ENCODE measurements around the gene CLDND1.
A peak's percentile ranks its signal among the peaks of the same experiment; 100 is the strongest.
"Not testable (repeated sequence)": the region's sequence is repeated elsewhere in the genome, so short reads cannot be mapped to it uniquely, and the experiment has no call there.

CLDND1 gene

DNA sequence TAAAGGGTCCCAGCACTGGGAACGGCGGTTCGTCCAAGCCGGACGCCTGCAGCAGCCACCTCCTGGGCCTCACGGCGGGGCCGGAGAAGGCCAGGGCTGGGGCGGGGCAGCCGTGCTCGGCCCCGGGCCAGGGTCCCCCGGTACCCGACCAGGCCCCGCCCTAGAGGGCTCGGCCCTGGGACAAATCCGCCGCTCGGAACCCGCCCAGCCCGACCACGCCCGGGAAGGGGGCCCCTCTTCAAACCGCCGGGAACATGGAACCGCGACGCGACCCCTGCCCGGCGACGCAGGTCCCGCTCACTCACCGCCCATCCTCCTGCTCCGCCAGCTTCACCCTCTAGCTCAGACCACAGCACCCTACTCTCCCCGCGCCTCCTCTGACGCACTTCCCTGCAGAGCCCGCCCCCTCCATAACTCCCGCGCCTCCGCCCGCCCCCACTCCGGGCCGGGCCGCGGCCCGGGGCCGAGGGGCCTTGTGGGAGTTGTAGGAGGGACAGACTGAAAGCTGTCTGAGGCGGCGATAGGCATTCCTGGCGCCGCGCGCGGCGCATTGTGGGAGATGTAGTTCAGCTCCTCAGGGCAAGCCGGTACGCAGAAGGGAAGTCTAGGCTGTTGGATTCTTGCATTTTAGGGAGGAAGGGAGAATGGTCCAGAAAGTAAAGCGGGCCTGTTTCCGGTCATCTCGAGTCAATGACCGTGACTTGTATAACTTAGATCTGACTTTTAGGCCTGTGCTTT is at the start of gene CLDND1:
TSS of gene CLDND1 (minus strand) at position 359 of the 738 bp plus-strand sequence. CDS start 1,478 bp downstream, outside the sequence.
- peak; percentile 89 to 94 for DNase-seq

DNA sequence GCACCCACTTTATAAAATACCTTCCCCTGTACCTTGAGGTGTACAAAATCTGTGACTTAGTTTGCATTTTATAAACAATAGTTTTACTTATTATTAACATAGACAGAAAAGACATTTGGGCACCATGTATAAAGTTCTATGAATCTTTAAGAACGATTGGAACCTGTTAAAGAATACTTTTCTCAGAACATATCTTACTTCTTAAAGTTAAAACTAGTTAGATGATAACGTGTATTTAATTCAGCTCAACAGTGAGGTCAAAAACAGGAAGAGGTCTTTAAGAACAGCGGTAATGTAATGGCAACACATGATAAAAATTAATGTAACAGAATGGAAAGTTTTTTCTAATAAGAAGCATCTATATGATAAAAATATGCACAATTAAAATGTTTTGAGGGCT is 45.7 kb upstream of the CLDND1 start:
- DNase-seq: no peak

GRCh38 chr3:98567666-98568270 is 45.1 kb upstream of the CLDND1 start:
- DNase-seq: no peak

GRCh38 chr3:98565843-98566242 is 43.1 kb upstream of the CLDND1 start:
- no peak for DNase-seq

DNA sequence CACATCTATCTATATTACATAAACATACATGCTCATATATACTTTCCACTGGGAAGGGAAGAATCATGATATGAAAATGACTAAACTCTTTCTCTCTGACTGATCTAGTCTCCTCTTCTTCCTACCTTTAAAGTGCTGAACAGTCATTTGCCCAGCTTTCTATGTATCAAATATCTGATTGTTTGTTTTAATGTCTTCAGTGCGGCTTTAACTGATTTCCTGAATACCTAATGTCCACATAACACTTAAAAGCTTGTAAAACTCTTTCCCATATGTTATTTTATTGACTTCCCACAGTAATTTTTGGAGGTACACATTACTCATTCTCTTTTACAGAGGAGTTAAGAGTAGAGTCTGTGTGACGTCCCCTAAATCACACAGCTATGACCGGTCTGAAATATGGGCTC is 42.5 kb upstream of the CLDND1 start:
- no peak for DNase-seq

DNA sequence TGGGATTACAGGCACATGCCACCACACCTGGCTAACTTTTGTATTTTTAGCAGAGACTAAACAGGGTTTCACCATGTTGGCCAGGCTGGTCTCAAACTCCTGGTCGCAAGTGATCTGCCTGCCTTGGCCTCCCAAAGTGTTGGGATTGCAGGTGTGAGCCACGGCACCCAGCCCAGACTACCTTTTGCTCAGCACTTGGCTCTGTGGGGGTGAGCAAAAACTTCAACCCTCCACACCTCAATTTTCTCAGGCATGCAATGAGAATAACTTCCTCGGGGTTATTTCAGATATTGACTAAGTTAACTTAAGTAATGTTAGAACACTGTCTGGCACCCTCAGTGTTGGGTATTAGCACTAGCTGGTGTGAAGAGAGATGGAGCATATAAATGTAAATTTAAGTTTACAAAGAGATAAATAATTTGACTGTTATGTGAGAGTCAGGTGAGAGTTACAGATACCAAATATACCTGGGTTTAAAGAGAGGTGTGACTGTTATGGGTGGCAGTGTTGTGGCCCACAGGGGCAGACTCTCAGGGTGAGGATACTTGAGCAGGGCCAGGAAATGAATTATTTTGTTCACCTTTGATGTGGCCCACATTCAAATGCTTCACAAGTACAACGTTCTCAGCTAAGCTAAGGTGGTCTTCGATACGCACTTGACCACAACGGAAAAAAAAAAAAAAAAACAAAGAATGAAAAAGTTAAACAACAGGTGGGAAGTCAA is 41.7 kb upstream of the CLDND1 start:
- no peak for DNase-seq

GRCh38 chr3:98563661-98564281 is 41.1 kb upstream of the CLDND1 start:
- DNase-seq: peak in 1 of 2 experiments; percentile 64

DNA sequence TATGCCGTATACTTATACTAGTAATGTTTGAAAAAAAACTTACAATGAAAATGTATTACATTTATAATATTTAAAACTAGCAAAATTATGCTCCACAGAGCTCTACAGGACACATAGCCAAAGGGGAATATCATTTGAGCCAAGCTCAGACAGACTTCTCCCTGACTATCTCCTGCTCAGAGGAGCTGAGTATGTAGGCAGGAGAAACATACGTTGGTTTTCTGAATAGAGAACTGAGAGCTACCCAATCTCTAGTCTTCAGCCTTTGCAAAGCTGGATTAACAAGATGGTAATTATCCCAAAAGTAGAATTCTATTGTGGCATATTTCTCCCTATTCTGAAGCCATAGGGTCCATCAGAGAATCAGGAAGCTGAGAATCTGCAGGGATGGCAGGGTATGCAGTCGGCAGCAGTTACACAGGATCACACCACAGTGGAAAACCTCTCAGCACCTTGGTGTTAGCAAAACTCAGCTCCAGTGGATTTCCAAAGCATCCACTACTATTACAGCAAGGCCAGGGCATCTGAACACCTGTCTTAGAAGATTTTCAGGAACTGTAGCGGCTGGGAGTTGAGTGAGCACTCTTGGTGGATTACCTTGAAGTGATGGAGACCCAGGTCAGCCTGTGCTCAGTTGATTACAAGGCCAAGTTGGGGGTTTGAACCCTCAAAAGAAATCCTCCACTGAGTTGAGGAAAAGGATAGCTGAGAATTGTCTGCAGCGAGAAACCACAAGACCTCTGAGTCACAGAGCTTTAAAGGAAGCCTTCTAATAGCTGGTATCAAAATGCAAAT is 39.2 kb upstream of the CLDND1 start:
- peak in 1 of 2 experiments; percentile 9 for DNase-seq

DNA sequence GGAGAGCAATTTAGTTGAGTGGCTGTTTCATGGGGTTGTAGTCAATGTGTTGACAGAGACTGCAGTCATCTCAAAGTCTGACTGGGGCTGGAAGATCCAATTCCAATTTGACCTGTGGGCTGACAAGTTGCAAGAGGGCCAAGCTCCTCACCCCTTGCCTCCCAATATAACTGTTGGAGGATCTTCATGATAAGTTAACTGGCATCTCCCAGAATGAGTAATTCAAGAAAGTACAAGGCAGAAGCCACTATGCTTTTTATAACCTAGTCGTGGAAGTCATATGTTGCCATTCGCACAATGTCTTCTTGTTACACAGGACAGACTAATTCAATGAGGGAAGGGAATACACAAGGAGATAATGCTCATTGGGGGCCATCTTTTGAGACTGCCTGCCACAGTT is 38.2 kb upstream of the CLDND1 start:
- DNase-seq: no peak

- not testable (repeated sequence) for DNase-seq
Observed at GRCh38 chr3:98559769-98560168, 37.1 kb upstream of the CLDND1 start.

DNA sequence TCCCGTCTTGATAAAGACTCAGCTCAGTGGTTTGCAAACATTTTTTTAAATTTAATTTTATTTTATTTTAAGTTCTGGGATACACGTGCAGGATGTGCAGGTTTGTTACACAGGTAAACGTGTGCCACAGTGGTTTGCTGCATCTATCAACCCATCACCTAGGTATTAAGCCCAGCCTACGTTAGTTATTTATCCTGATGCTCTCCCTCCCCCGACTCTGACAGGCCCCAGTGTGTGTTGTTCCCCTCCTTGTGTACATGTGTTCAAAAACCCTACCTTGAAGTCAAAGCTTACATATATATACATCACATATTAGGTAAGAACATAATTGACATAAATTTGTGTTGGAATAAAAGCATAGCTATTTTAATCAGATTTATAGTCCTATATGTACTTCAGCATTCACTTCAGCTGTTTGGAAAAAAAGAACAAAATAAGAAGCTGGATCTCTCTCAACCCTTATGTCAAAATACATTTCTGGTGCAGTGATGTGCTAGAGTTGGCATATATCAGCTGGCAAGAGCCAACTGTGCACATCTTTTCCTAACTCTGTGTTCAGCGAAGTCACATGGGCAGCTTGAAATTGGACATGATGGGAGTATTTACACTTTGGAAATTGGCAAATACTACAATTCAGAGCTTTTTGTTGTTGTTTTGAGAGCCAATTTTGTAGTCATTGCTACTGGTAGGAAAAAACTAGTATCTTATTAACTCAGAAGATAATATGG is 35.6 kb upstream of the CLDND1 start:
- no peak for DNase-seq

DNA sequence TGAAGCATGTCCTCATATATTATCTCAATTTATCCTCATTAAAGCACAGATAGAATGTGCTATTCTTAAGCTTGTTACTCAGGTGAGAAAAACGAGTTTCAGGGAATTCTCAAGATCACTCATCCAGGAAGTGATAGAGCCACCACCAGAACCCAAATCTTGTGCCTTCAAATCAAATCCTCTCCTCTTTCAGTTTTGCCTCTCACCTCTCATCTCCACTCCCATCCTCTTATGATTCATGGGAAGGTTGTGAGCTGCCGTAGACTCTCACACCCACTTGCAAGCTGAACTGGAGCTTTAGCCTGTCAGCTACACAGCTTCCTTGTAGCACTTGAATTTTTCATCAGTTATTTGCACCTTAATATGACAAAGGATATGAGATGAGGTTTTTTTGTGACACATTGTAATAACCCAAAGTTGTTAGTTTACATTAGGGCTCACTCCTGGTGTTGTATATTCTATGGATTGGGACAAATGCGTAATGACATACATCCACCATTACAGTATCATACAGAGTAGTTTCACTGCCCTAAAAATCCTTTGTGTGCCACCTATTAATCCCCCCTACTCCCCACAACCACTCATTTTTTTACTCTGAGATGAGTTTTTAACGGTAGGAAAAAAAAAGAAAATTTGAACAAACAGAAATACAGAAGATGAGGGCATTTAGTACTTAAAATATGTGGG is 34.8 kb upstream of the CLDND1 start:
- no peak for DNase-seq

DNA sequence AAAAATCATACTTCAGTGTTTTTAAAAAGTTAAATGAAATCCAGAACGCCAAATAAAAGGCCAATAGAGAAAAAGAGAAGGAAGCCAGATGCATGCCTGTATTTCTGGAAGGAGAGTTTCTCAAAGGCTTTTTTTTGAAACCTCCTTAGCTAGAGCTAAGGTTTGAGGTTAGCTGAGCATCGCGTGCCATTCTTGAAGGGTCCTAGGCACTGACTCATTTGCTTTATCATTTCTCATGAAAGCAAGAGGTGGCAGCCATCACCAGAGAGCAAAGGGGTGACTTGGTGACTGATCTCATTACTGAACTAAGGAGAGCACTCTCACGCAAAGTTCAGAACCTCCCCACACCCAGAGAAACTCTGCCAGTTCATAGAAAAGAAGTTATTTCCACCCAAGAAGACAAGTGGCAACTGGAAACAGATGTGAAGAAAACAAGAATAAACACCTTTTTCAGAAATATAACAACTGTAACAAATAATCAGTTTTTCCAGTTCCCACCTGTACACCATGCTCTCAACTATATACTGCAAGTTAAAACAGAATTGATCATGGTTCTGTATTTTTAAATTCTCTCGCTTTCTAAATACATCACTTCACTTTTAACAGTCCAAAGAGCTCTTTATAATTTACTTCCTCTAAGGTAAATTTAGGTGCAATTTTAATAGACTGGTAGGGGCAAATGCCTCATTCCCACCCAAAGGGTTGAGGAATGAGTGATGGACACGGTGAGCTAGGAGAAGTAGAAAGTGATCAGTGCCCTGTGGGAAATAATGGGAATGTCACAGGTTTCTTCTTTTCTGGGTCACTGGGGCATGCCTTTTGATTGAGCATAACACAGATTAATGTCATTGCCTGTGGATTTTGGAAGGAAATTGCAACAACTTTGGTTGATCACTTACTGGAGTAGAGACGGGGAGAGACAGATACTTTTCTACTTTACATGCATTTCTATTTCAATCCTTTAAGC is 33.7 kb upstream of the CLDND1 start:
- DNase-seq: no peak

GRCh38 chr3:98555025-98555379 is 32.3 kb upstream of the CLDND1 start:
- no peak for DNase-seq

DNA sequence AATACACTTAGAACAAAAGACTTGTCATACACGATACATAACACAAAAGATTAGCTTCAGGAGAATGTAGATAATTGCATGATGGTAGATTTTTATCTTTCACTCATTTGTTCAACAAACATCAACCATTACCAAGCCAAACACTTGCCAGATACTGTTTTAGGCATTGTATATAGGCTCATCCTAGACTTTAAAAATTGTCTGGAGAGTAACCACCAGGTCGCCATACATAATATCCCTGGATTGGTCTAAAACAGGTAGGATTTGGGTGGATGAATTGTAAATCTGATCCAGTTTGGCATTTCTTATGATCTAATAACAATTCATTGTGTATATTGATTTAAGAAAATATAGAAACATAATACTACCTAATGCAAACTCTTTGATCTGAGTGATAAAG is 31.9 kb upstream of the CLDND1 start:
- no peak for DNase-seq

GRCh38 chr3:98553753-98554152 is 31.1 kb upstream of the CLDND1 start:
- DNase-seq: no peak

DNA sequence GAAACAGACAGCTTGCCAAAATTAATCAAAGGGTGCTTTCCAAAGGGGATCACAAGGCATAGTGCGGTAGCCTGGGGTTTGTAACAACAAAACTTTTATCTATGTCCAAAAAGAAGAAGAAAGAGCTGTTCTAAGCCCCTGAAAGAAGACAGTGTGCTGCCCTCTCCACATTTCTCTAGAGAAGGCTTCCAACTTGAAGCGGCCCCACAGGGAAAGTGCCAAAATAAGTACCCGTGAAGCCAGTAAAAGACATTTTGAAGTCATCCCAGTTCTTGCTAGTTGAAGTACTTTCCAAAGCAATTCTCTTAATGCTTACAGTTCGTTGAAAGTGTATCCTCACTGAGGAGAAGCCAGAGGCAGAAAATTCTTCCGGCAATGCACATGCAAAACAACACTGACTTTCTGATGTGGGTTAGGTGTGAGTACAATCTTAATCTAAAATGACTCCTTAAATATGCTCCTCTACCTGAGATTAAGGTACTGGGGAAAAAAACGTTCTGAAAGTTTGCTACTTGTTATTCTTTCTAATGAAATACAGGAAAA is 30.4 kb upstream of the CLDND1 start:
- DNase-seq: no peak

DNA sequence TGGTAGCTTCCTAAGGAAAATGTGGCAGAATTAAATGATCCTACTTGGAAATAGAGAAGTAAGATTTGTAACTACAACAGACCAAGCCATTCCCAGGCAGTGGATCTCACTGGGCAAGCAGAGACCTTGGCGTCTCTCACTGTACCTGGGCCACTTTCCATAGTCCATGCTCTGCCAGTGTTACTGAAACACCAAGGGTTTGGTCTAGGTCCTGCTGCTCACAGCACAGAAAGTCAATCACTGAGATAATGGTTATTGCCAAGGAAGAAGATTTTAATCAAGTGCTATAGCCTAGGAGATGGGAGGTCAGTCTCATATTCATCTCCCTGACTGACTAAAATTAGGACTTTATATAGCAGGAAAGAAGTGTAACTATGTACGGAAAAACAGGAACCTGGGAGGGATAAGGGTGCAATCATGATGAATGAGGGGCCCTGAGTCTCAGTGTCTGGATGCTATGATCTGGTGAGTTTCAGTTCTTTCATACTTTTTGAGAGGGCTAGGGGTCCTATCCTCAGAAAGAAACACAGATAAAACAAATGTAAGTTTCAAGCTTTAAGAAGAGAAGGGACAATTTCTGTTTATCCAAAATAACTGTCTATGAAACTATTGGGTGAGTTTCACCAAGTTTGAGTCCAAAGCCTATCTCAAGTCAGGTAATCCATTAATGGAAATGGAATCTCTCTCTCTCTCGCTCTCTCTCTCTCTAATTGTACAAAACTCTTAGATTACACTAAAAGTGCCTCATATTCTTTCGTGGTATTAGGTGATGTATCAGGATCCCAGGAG is 29.7 kb upstream of the CLDND1 start:
- no peak for DNase-seq

DNA sequence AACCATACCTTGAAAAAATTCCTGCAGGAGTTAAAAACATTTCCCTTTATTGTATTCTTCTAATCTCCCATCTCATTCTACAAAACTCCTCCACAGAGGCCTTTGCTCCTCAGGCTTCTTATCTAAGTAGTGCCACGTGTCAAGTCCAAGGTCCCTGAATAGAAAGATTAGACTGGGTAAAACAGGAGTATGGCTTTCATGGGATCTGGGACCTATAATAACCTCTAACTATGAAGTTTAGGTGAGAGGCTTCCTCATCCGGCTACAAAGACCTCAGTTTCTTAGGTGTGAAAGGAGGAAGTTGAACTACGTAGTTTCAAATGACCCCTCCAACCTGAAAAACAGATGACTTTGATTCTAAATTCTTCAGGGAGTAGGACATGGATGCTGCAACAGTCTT is 29.1 kb upstream of the CLDND1 start:
- DNase-seq: no peak

All from SW 1271 (cell line).